ENCODE measurements around the gene CST9L. TPM values are rescaled to one million over a fixed set of nuclear protein-coding genes. Genes with fewer than 3 reads are reported as not detected.

Gene CST9L
- total RNA-seq, 1 experiment from 2014 or later: not detected

DNA sequence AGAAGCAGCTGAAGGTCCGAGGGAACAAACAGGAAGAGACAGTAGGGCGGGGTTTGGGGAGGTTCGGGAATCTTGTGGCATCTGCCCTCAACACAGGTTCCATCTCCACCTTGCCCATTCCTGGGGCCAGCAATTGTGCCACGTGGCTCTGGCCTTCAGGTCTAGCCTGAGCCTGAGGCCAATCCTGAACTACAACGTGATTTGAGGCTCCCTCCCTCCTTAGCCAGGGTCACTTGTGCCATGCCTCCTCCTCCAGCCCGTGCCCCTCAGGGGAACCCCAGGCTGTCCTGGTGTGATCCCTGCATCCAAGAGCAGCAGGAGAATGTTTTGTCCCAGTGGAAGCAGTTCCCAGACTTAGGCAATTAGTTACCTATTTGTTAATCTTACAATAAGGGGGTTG is 34.4 kb upstream of the CST9L start:
- Mint-ChIP-seq H3K4me1 (ENCODE audit: insufficient read depth, unreplicated experiment) (no peaks in the 10 kb centered on the region), H3K9me3 (ENCODE audit: unreplicated experiment) (no peaks in the 10 kb centered on the region), H3K27me3 (ENCODE audit: insufficient read depth, unreplicated experiment) (no peaks in the 10 kb centered on the region), H3K4me3 (ENCODE audit: unreplicated experiment) (no peak overlapping the region), H3K27ac (ENCODE audit: low read depth, unreplicated experiment) (no peak overlapping the region), H3K36me3 (ENCODE audit: insufficient read depth, unreplicated experiment) (no peaks in the 10 kb centered on the region)
- no peak for DNase-seq (ENCODE audit: unreplicated experiment)
- ChIA-PET CTCF (interaction anchor here (0.7 to 17.1 kb wide), 6 partner anchors 16 to 402 kb away, joined by 4 to 541 read pairs (median 4); partner anchors contain the start of gene CSTL1), POLR2A (interaction anchor here (0.6 to 1.2 kb wide), 2 partner anchors 158 to 243 kb away, joined by 3 read pairs; no protein-coding TSS in a partner anchor)
- BruUV-seq (replicated peaks): no TSS peak
- intact Hi-C loops (cut with micrococcal nuclease): no loop called here
- TF ChIP-seq, protein P1, sequence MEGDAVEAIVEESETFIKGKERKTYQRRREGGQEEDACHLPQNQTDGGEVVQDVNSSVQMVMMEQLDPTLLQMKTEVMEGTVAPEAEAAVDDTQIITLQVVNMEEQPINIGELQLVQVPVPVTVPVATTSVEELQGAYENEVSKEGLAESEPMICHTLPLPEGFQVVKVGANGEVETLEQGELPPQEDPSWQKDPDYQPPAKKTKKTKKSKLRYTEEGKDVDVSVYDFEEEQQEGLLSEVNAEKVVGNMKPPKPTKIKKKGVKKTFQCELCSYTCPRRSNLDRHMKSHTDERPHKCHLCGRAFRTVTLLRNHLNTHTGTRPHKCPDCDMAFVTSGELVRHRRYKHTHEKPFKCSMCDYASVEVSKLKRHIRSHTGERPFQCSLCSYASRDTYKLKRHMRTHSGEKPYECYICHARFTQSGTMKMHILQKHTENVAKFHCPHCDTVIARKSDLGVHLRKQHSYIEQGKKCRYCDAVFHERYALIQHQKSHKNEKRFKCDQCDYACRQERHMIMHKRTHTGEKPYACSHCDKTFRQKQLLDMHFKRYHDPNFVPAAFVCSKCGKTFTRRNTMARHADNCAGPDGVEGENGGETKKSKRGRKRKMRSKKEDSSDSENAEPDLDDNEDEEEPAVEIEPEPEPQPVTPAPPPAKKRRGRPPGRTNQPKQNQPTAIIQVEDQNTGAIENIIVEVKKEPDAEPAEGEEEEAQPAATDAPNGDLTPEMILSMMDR (IDR thresholded peaks at IDR 0.05; ENCODE audit: unreplicated experiment): no peak

DNA sequence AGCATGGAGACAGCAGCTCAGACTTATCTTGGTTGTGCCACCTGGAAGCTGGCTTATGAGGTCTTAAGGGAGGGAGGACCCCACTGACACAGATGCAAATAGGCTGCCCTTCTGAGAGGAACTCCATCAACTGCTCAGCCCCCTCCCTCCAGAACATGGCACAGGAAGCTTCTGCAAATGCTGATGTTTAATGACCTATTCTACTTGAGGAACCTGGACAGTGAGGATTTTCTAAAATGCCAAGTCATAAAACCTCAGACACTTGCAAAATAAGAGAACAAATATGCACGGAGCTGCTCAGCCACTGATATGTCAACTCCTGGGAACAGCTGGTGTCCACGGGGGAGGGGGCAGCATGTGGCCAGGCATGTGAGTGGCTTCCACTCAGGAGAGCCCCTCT is 34.0 kb upstream of the CST9L start:
- no peak overlapping the region for H3K4me3 Mint-ChIP-seq (ENCODE audit: unreplicated experiment)
- intact Hi-C loops (cut with micrococcal nuclease): no loop called here

DNA sequence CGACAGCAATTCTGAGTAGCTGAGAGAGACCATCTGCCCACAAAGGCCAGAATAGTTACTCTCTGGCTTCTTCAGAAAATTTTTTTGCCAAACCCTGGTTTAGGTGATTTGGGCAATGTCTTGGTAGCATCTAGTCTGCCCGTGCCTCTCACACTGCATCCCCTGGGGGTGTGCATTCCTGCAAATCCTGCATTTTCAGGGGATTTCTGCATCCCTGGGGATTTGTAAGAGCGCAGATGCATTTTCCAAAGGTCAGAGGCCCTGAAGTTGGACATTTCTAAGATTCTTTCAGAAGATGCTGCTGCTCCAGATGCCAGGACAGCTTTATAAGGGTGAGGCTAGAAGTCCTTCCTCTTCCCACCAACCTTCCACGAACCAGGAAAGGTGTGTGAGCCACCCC is 33.4 kb upstream of the CST9L start:
- intact Hi-C loops (cut with micrococcal nuclease): no loop called here
- no peak overlapping the region for H3K27ac Mint-ChIP-seq (ENCODE audit: low read depth, unreplicated experiment)
- BruUV-seq (replicated peaks): no TSS peak
- no peaks in the 10 kb centered on the region for H3K27me3 Mint-ChIP-seq (ENCODE audit: insufficient read depth, unreplicated experiment)
- ChIA-PET POLR2A (no interaction called here), CTCF (interaction anchor here (0.6 to 17.1 kb wide), 5 partner anchors 32 to 384 kb away, joined by 3 to 541 read pairs (median 3); partner anchors contain the start of gene CSTL1)
- no peak overlapping the region for H3K4me3 Mint-ChIP-seq (ENCODE audit: unreplicated experiment)
- no peak for DNase-seq (ENCODE audit: unreplicated experiment)
- no peaks in the 10 kb centered on the region for H3K36me3 Mint-ChIP-seq (ENCODE audit: insufficient read depth, unreplicated experiment)
- TF ChIP-seq, protein P1 (IDR thresholded peaks at IDR 0.05; ENCODE audit: unreplicated experiment): no peak
- H3K9me3 Mint-ChIP-seq (ENCODE audit: unreplicated experiment): no peaks in the 10 kb centered on the region
- H3K4me1 Mint-ChIP-seq (ENCODE audit: insufficient read depth, unreplicated experiment): peaks cover 9% of the 10 kb centered on the region

More for the DNA sequence above, 34.0 kb upstream of the CST9L start:
- no peaks in the 10 kb centered on the region for H3K9me3 Mint-ChIP-seq (ENCODE audit: unreplicated experiment)
- TF ChIP-seq, protein P1 (IDR thresholded peaks at IDR 0.05; ENCODE audit: unreplicated experiment): no peak
- H3K27ac Mint-ChIP-seq (ENCODE audit: low read depth, unreplicated experiment): no peak overlapping the region
- H3K27me3 Mint-ChIP-seq (ENCODE audit: insufficient read depth, unreplicated experiment): no peaks in the 10 kb centered on the region
- no TSS peak for BruUV-seq (replicated peaks)
- peaks cover 4% of the 10 kb centered on the region for H3K4me1 Mint-ChIP-seq (ENCODE audit: insufficient read depth, unreplicated experiment)
- ChIA-PET CTCF (interaction anchor here (0.6 to 17.1 kb wide), 6 partner anchors 15 to 384 kb away, joined by 3 to 541 read pairs (median 4); partner anchors contain the start of gene CSTL1), POLR2A (interaction anchor here (1.2 kb wide), 1 partner anchor 158 kb away, joined by 3 read pairs; no protein-coding TSS in a partner anchor)
- no peaks in the 10 kb centered on the region for H3K36me3 Mint-ChIP-seq (ENCODE audit: insufficient read depth, unreplicated experiment)
- DNase-seq (ENCODE audit: unreplicated experiment): no peak

DNA sequence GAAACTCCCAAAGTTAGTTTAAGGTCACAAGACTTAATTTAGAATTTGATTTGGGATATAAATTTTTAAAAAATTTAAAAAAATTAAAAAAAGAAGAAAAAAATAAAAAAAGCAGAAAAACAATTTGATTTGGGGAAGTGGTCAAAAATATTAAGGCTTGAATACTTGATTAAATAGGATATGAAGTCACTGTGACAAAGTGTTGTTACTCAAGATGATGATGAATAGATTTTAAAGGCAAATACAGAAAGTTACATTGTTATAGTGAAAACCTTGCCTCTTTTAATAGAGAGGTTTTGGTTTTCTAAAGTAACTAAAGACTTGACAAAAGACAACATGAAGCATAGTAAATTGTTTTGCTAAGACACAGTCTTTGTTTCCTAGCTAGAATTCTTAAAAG is 30.2 kb upstream of the CST9L start:
- Mint-ChIP-seq H3K9me3 (ENCODE audit: unreplicated experiment) (no peaks in the 10 kb centered on the region), H3K27ac (ENCODE audit: low read depth, unreplicated experiment) (no peak overlapping the region), H3K27me3 (ENCODE audit: insufficient read depth, unreplicated experiment) (no peaks in the 10 kb centered on the region), H3K4me3 (ENCODE audit: unreplicated experiment) (no peak overlapping the region), H3K36me3 (ENCODE audit: insufficient read depth, unreplicated experiment) (no peaks in the 10 kb centered on the region), H3K4me1 (ENCODE audit: insufficient read depth, unreplicated experiment) (peaks cover 10% of the 10 kb centered on the region)
- TF ChIP-seq, protein P1 (IDR thresholded peaks at IDR 0.05; ENCODE audit: unreplicated experiment): no peak
- BruUV-seq (replicated peaks): no TSS peak
- no peak for DNase-seq (ENCODE audit: unreplicated experiment)
- POLR2A ChIA-PET: interaction anchor here (0.9 to 1.2 kb wide), 2 partner anchors 155 to 237 kb away, joined by 3 to 4 read pairs; partner anchors contain the start of gene GZF1
- intact Hi-C loops (cut with micrococcal nuclease): no loop called here
- CTCF ChIA-PET: interaction anchor here (0.5 to 17.1 kb wide), 5 partner anchors 9 to 157 kb away, joined by 3 to 541 read pairs (median 5); partner anchors contain the start of gene CSTL1
